HepG2 (cell line): ENCODE measurements around the gene TAF8. TPM values are rescaled to one million over a fixed set of nuclear protein-coding genes. Genes with fewer than 3 reads are reported as not detected.

Experiments used
- EP300 ChIP-seq, 3 experiments: sonication (generic) in 1 of 3; formaldehyde crosslinking in 1 of 3; IDR thresholded peaks; 2 replicates each; pipeline versions ENCODE4 v1.5.1 to v1.6.1; 2011 to 2020; ENCODE audit warnings: low read depth in 2 of 3, low read length in 2 of 3, borderline replicate concordance in 1 of 3, improper control_type of control experiment in 1 of 3, mild to moderate bottlenecking in 1 of 3, missing genetic modification reagents in 1 of 3, moderate library complexity in 1 of 3
- HNRNPK ChIP-seq: fragments of 200-400 bp; formaldehyde crosslinking; IDR thresholded peaks from 2 replicates; pipeline ENCODE4 v1.6.1; 2018; ENCODE audit warnings: low read length, low read depth, moderate library complexity, mild to moderate bottlenecking; ENCODE audit not compliant: poor library complexity, severe bottlenecking
- JUND ChIP-seq: sonication (generic); formaldehyde crosslinking; IDR thresholded peaks from 2 replicates; pipeline ENCODE4 v1.8.0; 2022; ENCODE audit warnings: mild to moderate bottlenecking, missing genetic modification reagents
- NFKB2 ChIP-seq: sonication (generic); formaldehyde crosslinking; IDR thresholded peaks from 2 replicates; pipeline ENCODE4 v1.4.0; 2020; ENCODE audit warnings: missing genetic modification reagents, borderline replicate concordance
- NFRKB ChIP-seq: fragments of 450-650 bp; IDR thresholded peaks from 2 replicates; pipeline ENCODE4 v1.6.1; 2017
- NR2C2 ChIP-seq: sonication (generic); formaldehyde crosslinking; IDR thresholded peaks from 2 replicates; pipeline ENCODE4 v1.4.0; 2020; ENCODE audit warnings: missing genetic modification reagents, mild to moderate bottlenecking, moderate library complexity, borderline replicate concordance
- PATZ1 ChIP-seq: sonication (generic); formaldehyde crosslinking; IDR thresholded peaks from 2 replicates; pipeline ENCODE4 v1.4.0; 2020; ENCODE audit warnings: missing genetic modification reagents
- SKIL ChIP-seq: sonication (generic); formaldehyde crosslinking; IDR thresholded peaks from 2 replicates; pipeline ENCODE4 v1.8.0; 2022; ENCODE audit warnings: missing genetic modification reagents, mild to moderate bottlenecking, moderate library complexity, borderline replicate concordance
- SP140L ChIP-seq: sonication (generic); formaldehyde crosslinking; IDR thresholded peaks from 2 replicates; pipeline ENCODE4 v1.4.0; 2020; ENCODE audit warnings: missing genetic modification reagents, borderline replicate concordance
- TIGD3 ChIP-seq: sonication (generic); formaldehyde crosslinking; IDR thresholded peaks from 2 replicates; pipeline ENCODE4 v1.5.1; 2020; ENCODE audit warnings: mild to moderate bottlenecking, missing genetic modification reagents, borderline replicate concordance
- ZC3H13 ChIP-seq: sonication (generic); formaldehyde crosslinking; IDR thresholded peaks from 2 replicates; pipeline ENCODE4 v1.8.1; 2023; ENCODE audit warnings: mild to moderate bottlenecking, missing genetic modification reagents, moderate library complexity
- ZNF34 ChIP-seq: sonication (generic); formaldehyde crosslinking; IDR thresholded peaks from 2 replicates; pipeline ENCODE4 v1.4.0; 2020; ENCODE audit warnings: mild to moderate bottlenecking, missing genetic modification reagents, borderline replicate concordance
- ZNF770 ChIP-seq: sonication (generic); formaldehyde crosslinking; IDR thresholded peaks from 2 replicates; pipeline ENCODE4 v1.5.0; 2020; ENCODE audit warnings: mild to moderate bottlenecking, missing genetic modification reagents
- ZNF891 ChIP-seq: sonication (generic); formaldehyde crosslinking; IDR thresholded peaks from 2 replicates; pipeline ENCODE4 v1.5.0; 2020; ENCODE audit warnings: mild to moderate bottlenecking, missing genetic modification reagents
- ZSCAN12 ChIP-seq: sonication (generic); formaldehyde crosslinking; IDR thresholded peaks from 2 replicates; pipeline ENCODE4 v1.9.0; 2021; ENCODE audit warnings: mild to moderate bottlenecking, missing genetic modification reagents
- polyA plus RNA-seq, 8 experiments: library from polyadenylated mRNA; depleted of rRNA in 3 of 8; stranded (reverse) in 7 of 8; unstranded in 1 of 8; fragments of >200 nt; fragmentation: Illumina TruSeq in 4 of 8; extraction: Trizol in 4 of 8; gene quantifications; 2 replicates each; pipeline versions ENCODE4 v1.2.1 to v1.2.3, GENCODE V29; 2011 to 2016; ENCODE audit warnings: low read depth in 4 of 8, missing spikeins in 1 of 8, mixed read lengths in 1 of 8; ENCODE audit not compliant: insufficient read depth in 1 of 8
- total RNA-seq, 5 experiments: library from RNA; depleted of rRNA; stranded (reverse); fragments of >200 nt; fragmentation: Illumina TruSeq; extraction: Trizol; gene quantifications; 2 replicates each; pipeline ENCODE4 v1.2.3, GENCODE V29; 2016; ENCODE audit warnings: low read depth in 1 of 5
- TF ChIP-seq, protein P1 (sequence below): IDR thresholded peaks from 2 replicates; pipeline ENCODE4 v1.6.1; 2016; ENCODE audit warnings: missing compliant biosample characterization, missing genetic modification reagents, borderline replicate concordance

TAF8 gene
- total and polyA plus RNA-seq, 2 of the 13 experiments (the other 11 are each of a cell fraction or from before 2014, with no cell fraction given) = 25.2 to 25.8 TPM

GRCh38 chr6:42106112-42107023 is 56.0 kb downstream of the TAF8 start (continued):
- TF ChIP-seq SKIL (CRISPR knock-in tag) (peak; percentile 83), HNRNPK (peak; percentile 85), ZNF34 (CRISPR knock-in tag) (no peak), NR2C2 (CRISPR knock-in tag) (0 out of 2 replicates have a peak, but pooled peaks have one; percentile 31), JUND (CRISPR knock-in tag) (0 out of 2 replicates have a peak, but pooled peaks have one; percentile 18), ZC3H13 (no peak), TIGD3 (CRISPR knock-in tag) (no peak), ZSCAN12 (CRISPR knock-in tag) (no peak), ZNF770 (CRISPR knock-in tag) (no peak), ZNF891 (CRISPR knock-in tag) (no peak), EP300 (IDR thresholded peaks at IDR 0.05; ENCODE audit: low read depth in 2 of 2, low read length in 2 of 2) (peak in 1 of 2 experiments; percentile 45; a peak in 1 of 4 replicates), EP300 (CRISPR knock-in tag; IDR thresholded peaks at IDR 0.05; ENCODE audit: borderline replicate concordance) (peak; percentile 39; the same call in 1 of the 2 replicates), PATZ1 (CRISPR knock-in tag) (peak; percentile 97), NFRKB (no peak), NFKB2 (CRISPR knock-in tag) (no peak), SP140L (no peak)
- TF ChIP-seq, protein P1, sequence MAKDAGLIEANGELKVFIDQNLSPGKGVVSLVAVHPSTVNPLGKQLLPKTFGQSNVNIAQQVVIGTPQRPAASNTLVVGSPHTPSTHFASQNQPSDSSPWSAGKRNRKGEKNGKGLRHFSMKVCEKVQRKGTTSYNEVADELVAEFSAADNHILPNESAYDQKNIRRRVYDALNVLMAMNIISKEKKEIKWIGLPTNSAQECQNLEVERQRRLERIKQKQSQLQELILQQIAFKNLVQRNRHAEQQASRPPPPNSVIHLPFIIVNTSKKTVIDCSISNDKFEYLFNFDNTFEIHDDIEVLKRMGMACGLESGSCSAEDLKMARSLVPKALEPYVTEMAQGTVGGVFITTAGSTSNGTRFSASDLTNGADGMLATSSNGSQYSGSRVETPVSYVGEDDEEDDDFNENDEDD (CRISPR knock-in tag) = no peak
